ENCODE measurements around the gene FIGN.

- TF ChIP-seq CTCF (IDR thresholded peaks at IDR 0.05) (no peak), POLR2A (IDR thresholded peaks at IDR 0.05) (no peak)
Measured at GRCh38 chr2:163601377-163601776, 134.4 kb downstream of the FIGN start.
